ENCODE data around the gene TBK1.

Gene TBK1

GRCh38 chr12:64545081-64545382, 93.1 kb downstream of the TBK1 start:
- no peak overlapping the region for H3K27ac ChIP-seq (ENCODE audit: low read length)
- ATAC-seq (ENCODE audit: insufficient read depth, low read depth): no peak
- no peak overlapping the region for H3K4me3 ChIP-seq (ENCODE audit: low read depth in 1 of 2, low read length in 2 of 2)
- H3K4me2 ChIP-seq (ENCODE audit: insufficient read depth, low read length): no peak overlapping the region
- no peaks in the 10 kb centered on the region for H3K36me3 ChIP-seq (ENCODE audit: insufficient read depth, low read length)
- no peaks in the 10 kb centered on the region for H3K9me3 ChIP-seq (ENCODE audit: insufficient read depth, low read length, severe bottlenecking)
- no peak for TF ChIP-seq CTCF (IDR thresholded peaks at IDR 0.05; ENCODE audit: borderline replicate concordance, extremely low read depth, low read length, poor library complexity, severe bottlenecking)
- H2AFZ ChIP-seq (ENCODE audit: low read depth, low read length): no peak overlapping the region
- DNase-seq: no peak
- H3K79me2 ChIP-seq (ENCODE audit: insufficient read depth, low read length): no peaks in the 10 kb centered on the region
- peaks cover 7% of the 10 kb centered on the region; the same call in 1 of the 2 replicates for H3K4me1 ChIP-seq (ENCODE audit: insufficient read depth, low read length)
- no peaks in the 10 kb centered on the region for H4K20me1 ChIP-seq (ENCODE audit: insufficient read depth, low read length)
- no peak overlapping the region for H3K9ac ChIP-seq (ENCODE audit: low read depth, low read length)
- H3K27me3 ChIP-seq (ENCODE audit: insufficient read depth, low read length, poor library complexity): no peaks in the 10 kb centered on the region

GRCh38 chr12:64549108-64549507, 97.2 kb downstream of the TBK1 start:
- DNase-seq (no peak), ATAC-seq (ENCODE audit: insufficient read depth, low read depth) (no peak)
- TF ChIP-seq CTCF (IDR thresholded peaks at IDR 0.05; ENCODE audit: borderline replicate concordance, extremely low read depth, low read length, poor library complexity, severe bottlenecking) (no peak), EZH2 (IDR thresholded peaks at IDR 0.05; ENCODE audit: borderline replicate concordance, low read depth, low read length, severe bottlenecking) (no peak)
- Histone ChIP-seq H3K4me3 (ENCODE audit: low read depth in 1 of 2, low read length in 2 of 2) (no peak overlapping the region), H3K4me1 (ENCODE audit: insufficient read depth, low read length) (peaks cover 7% of the 10 kb centered on the region; the same call in 1 of the 2 replicates), H3K36me3 (ENCODE audit: insufficient read depth, low read length) (no peaks in the 10 kb centered on the region), H2AFZ (ENCODE audit: low read depth, low read length) (peak overlapping the region; percentile 58; the same call in 1 of the 2 replicates), H3K9me3 (ENCODE audit: insufficient read depth, low read length, severe bottlenecking) (no peaks in the 10 kb centered on the region), H3K4me2 (ENCODE audit: insufficient read depth, low read length) (no peak overlapping the region), H4K20me1 (ENCODE audit: insufficient read depth, low read length) (no peaks in the 10 kb centered on the region), H3K27me3 (ENCODE audit: insufficient read depth, low read length, poor library complexity) (no peaks in the 10 kb centered on the region), H3K27ac (ENCODE audit: low read length) (no peak overlapping the region), H3K79me2 (ENCODE audit: insufficient read depth, low read length) (no peaks in the 10 kb centered on the region), H3K9ac (ENCODE audit: low read depth, low read length) (no peak overlapping the region)

GRCh38 chr12:64550755-64551154, 98.8 kb downstream of the TBK1 start:
- Histone ChIP-seq H3K9ac (ENCODE audit: low read depth, low read length) (no peak overlapping the region), H3K79me2 (ENCODE audit: insufficient read depth, low read length) (no peaks in the 10 kb centered on the region), H3K4me3 (ENCODE audit: low read depth in 1 of 2, low read length in 2 of 2) (no peak overlapping the region), H3K27me3 (ENCODE audit: insufficient read depth, low read length, poor library complexity) (no peaks in the 10 kb centered on the region), H4K20me1 (ENCODE audit: insufficient read depth, low read length) (no peaks in the 10 kb centered on the region), H3K36me3 (ENCODE audit: insufficient read depth, low read length) (no peaks in the 10 kb centered on the region), H3K27ac (ENCODE audit: low read length) (no peak overlapping the region), H3K4me2 (ENCODE audit: insufficient read depth, low read length) (no peak overlapping the region), H2AFZ (ENCODE audit: low read depth, low read length) (no peak overlapping the region), H3K4me1 (ENCODE audit: insufficient read depth, low read length) (peaks cover 7% of the 10 kb centered on the region; the same call in 1 of the 2 replicates), H3K9me3 (ENCODE audit: insufficient read depth, low read length, severe bottlenecking) (no peaks in the 10 kb centered on the region)
- no peak for DNase-seq
- ATAC-seq (ENCODE audit: insufficient read depth, low read depth): no peak
- TF ChIP-seq CTCF (IDR thresholded peaks at IDR 0.05; ENCODE audit: borderline replicate concordance, extremely low read depth, low read length, poor library complexity, severe bottlenecking) (no peak), EZH2 (IDR thresholded peaks at IDR 0.05; ENCODE audit: borderline replicate concordance, low read depth, low read length, severe bottlenecking) (no peak)

GRCh38 chr12:64551676-64552075, 99.8 kb downstream of the TBK1 start:
- Histone ChIP-seq H3K4me3 (ENCODE audit: low read depth in 1 of 2, low read length in 2 of 2) (no peak overlapping the region), H2AFZ (ENCODE audit: low read depth, low read length) (no peak overlapping the region), H4K20me1 (ENCODE audit: insufficient read depth, low read length) (no peaks in the 10 kb centered on the region), H3K4me2 (ENCODE audit: insufficient read depth, low read length) (no peak overlapping the region), H3K9ac (ENCODE audit: low read depth, low read length) (no peak overlapping the region), H3K27ac (ENCODE audit: low read length) (no peak overlapping the region), H3K79me2 (ENCODE audit: insufficient read depth, low read length) (no peaks in the 10 kb centered on the region), H3K9me3 (ENCODE audit: insufficient read depth, low read length, severe bottlenecking) (no peaks in the 10 kb centered on the region), H3K36me3 (ENCODE audit: insufficient read depth, low read length) (no peaks in the 10 kb centered on the region), H3K27me3 (ENCODE audit: insufficient read depth, low read length, poor library complexity) (no peaks in the 10 kb centered on the region), H3K4me1 (ENCODE audit: insufficient read depth, low read length) (peaks cover 7% of the 10 kb centered on the region; the same call in 1 of the 2 replicates)
- no peak for TF ChIP-seq CTCF (IDR thresholded peaks at IDR 0.05; ENCODE audit: borderline replicate concordance, extremely low read depth, low read length, poor library complexity, severe bottlenecking)
- TF ChIP-seq EZH2 (IDR thresholded peaks at IDR 0.05; ENCODE audit: borderline replicate concordance, low read depth, low read length, severe bottlenecking): no peak
- DNase-seq: no peak
- ATAC-seq (ENCODE audit: insufficient read depth, low read depth): no peak
